ENCODE measurements around the gene PIEZO2.

- no peak for TF ChIP-seq EZH2 (IDR thresholded peaks at IDR 0.05; ENCODE audit: borderline replicate concordance, insufficient read depth, low read depth, low read length, poor library complexity, severe bottlenecking)
- TF ChIP-seq CTCF (IDR thresholded peaks at IDR 0.05) = no peak
Observed at GRCh38 chr18:10973567-10974203, 175.7 kb downstream of the PIEZO2 start.

Measured in B cell (primary cell).